VCaP (cell line): ENCODE measurements around the gene GALNT13.

Experiments used
- H3K27ac ChIP-seq: fragments of 450-650 bp; 2 replicates; pipeline ENCODE4 v1.5.1; 2017
- CTCF ChIP-seq: fragments of 450-650 bp; conservative IDR thresholded peaks from 2 replicates; pipeline ENCODE4 v1.5.1; 2017; ENCODE audit warnings: mild to moderate bottlenecking, moderate library complexity

The GALNT13 gene

GRCh38 chr2:154422251-154422650 is 550.5 kb downstream of the GALNT13 start:
- no peak overlapping the region for H3K27ac ChIP-seq
- TF ChIP-seq CTCF = no peak

- no peak overlapping the region for H3K27ac ChIP-seq
- TF ChIP-seq CTCF = no peak
Measured at GRCh38 chr2:154425994-154426393, 554.3 kb downstream of the GALNT13 start.

- no peak for TF ChIP-seq CTCF
- H3K27ac ChIP-seq = no peak overlapping the region
Measured at GRCh38 chr2:154427453-154427852, 555.7 kb downstream of the GALNT13 start.

- no peak for TF ChIP-seq CTCF
Measured at GRCh38 chr2:154428022-154428421, 556.3 kb downstream of the GALNT13 start.

GRCh38 chr2:154433010-154433409 is 561.3 kb downstream of the GALNT13 start:
- no peak overlapping the region for H3K27ac ChIP-seq
- TF ChIP-seq CTCF = no peak

More at GRCh38 chr2:154428022-154428421, 556.3 kb downstream of the GALNT13 start:
- no peak overlapping the region for H3K27ac ChIP-seq

- no peak overlapping the region for H3K27ac ChIP-seq
Measured at GRCh38 chr2:154437104-154437503, 565.4 kb downstream of the GALNT13 start.

GRCh38 chr2:154439156-154439555 is 567.4 kb downstream of the GALNT13 start:
- TF ChIP-seq CTCF = peak; percentile 74

More at GRCh38 chr2:154437104-154437503, 565.4 kb downstream of the GALNT13 start:
- no peak for TF ChIP-seq CTCF

More at GRCh38 chr2:154439156-154439555, 567.4 kb downstream of the GALNT13 start:
- H3K27ac ChIP-seq = peak overlapping the region; percentile 55
